Vagina (tissue), 2 donors: ENCODE data around the gene MAP3K9. TPM values are rescaled to one million over a fixed set of nuclear protein-coding genes. Genes with fewer than 3 reads are reported as not detected.

Experiments used
- DNase-seq, 2 donors: peaks; one replicate each; pipeline ENCODE4 v3.0.0-alpha.2; 2017; ENCODE audit errors: extremely low spot score in 2 of 2
- H3K27ac ChIP-seq: fragments of 200-600 bp; sonication (generic); one replicate; pipeline ENCODE4 v1.5.1; 2019
- H3K27me3 ChIP-seq: fragments of 200-600 bp; sonication (generic); one replicate; pipeline ENCODE4 v1.5.1; 2019
- H3K36me3 ChIP-seq, 2 donors: fragments of 200-600 bp; sonication (generic); one replicate each; pipeline ENCODE4 v1.5.1; 2017 to 2019
- H3K4me1 ChIP-seq: fragments of 200-600 bp; sonication (generic); one replicate; pipeline ENCODE4 v1.5.1; 2019
- H3K4me3 ChIP-seq, 2 donors: fragments of 200-600 bp; sonication (generic); 1 replicate in 1 of 2; 2 replicates in 1 of 2; pipeline ENCODE4 v1.5.1; 2016 to 2019
- H3K9me3 ChIP-seq: fragments of 200-600 bp; sonication (generic); one replicate; pipeline ENCODE4 v1.5.1; 2019
- POLR2A ChIP-seq, 2 donors: fragments of 450-650 bp; IDR thresholded peaks; one replicate each; pipeline ENCODE4 v1.6.1; 2017; ENCODE audit warnings: antibody characterized with exemption in 2 of 2, mild to moderate bottlenecking in 2 of 2, moderate library complexity in 2 of 2
- POLR2AphosphoS5 ChIP-seq, 2 donors: sonication (generic); formaldehyde crosslinking; IDR thresholded peaks; one replicate each; pipeline ENCODE4 v1.9.0; 2017; ENCODE audit warnings: antibody characterized with exemption in 2 of 2, mild to moderate bottlenecking in 2 of 2, low read depth in 1 of 2; ENCODE audit not compliant: insufficient read depth in 1 of 2
- intact Hi-C: fragments of 100-400 bp; cut with DNase I; formaldehyde crosslinking; loops from one replicate; pipeline ENCODE4 v1.15.1; 2023
- total RNA-seq: library from RNA; depleted of rRNA; stranded (reverse); fragments of >200 nt; gene quantifications from one replicate; pipeline ENCODE4 v1.2.3, GENCODE V29; 2016
- TF ChIP-seq, protein P1 (sequence below), 3 experiments: fragments of 450-650 bp in 2 of 3; fragments of 200-600 bp in 1 of 3; sonication (generic) in 1 of 3; IDR thresholded peaks; one replicate each; pipeline ENCODE4 v1.5.1; 2017 to 2019; ENCODE audit warnings: antibody characterized with exemption in 3 of 3, mild to moderate bottlenecking in 2 of 3, moderate library complexity in 2 of 3

The MAP3K9 gene
- total RNA-seq, 1 donor from 2014 or later: 11.5 TPM

DNA sequence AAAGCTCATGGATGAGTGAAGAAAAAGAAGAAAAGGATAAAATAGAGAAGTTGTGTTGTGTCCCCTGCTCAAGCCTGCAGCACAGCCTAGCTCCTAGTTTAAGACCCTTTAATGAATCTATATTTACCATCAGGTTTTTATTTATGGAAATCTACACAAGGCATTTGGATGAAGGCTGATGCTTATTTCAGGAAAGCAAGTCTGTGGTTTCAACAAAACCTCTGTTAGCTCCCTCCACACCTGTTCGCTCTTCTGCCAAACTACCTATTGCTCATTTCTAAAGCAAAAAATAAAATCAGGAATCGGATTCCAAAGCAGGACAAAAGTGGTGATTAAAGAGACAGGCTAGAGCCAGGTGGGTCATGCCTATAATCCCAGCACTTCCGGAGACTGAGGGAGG lies 18.9 kb upstream of the MAP3K9 start:
- H3K4me3 ChIP-seq: no peak overlapping the region
- no peaks in the 10 kb centered on the region for H3K9me3 ChIP-seq
- no peaks in the 10 kb centered on the region for H3K27me3 ChIP-seq
- no peak overlapping the region for H3K27ac ChIP-seq
- DNase-seq: no peak
- no peaks in the 10 kb centered on the region for H3K4me1 ChIP-seq
- TF ChIP-seq, protein P1, sequence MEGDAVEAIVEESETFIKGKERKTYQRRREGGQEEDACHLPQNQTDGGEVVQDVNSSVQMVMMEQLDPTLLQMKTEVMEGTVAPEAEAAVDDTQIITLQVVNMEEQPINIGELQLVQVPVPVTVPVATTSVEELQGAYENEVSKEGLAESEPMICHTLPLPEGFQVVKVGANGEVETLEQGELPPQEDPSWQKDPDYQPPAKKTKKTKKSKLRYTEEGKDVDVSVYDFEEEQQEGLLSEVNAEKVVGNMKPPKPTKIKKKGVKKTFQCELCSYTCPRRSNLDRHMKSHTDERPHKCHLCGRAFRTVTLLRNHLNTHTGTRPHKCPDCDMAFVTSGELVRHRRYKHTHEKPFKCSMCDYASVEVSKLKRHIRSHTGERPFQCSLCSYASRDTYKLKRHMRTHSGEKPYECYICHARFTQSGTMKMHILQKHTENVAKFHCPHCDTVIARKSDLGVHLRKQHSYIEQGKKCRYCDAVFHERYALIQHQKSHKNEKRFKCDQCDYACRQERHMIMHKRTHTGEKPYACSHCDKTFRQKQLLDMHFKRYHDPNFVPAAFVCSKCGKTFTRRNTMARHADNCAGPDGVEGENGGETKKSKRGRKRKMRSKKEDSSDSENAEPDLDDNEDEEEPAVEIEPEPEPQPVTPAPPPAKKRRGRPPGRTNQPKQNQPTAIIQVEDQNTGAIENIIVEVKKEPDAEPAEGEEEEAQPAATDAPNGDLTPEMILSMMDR (IDR thresholded peaks at IDR 0.05): no peak
- TF ChIP-seq POLR2A (IDR thresholded peaks at IDR 0.05) (no peak), POLR2AphosphoS5 (IDR thresholded peaks at IDR 0.05; ENCODE audit: insufficient read depth in 1 of 2, low read depth in 1 of 2) (no peak)
- no peaks in the 10 kb centered on the region for H3K36me3 ChIP-seq
- intact Hi-C loops: no loop called here

DNA sequence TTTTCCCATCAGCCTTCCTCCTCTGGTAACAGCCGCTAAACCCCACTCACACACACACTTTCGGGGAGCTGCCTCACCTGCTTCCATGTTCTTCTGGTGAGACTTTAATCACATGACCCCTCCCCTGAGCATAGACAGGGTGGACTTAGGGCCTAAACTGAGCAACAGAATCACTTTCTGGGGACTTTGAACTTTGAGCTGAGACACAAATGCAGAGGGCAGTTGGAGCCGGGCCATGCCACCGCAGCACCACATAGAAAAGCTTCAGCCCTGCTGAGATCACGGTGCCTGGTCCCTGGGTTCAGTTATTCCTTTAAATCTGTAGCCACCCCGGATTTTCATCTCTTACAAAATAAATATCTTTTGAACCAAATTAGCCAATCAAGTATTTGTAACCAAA lies 18.4 kb upstream of the MAP3K9 start:
- Histone ChIP-seq H3K4me3 (no peak overlapping the region), H3K9me3 (no peaks in the 10 kb centered on the region), H3K4me1 (peaks cover 4% of the 10 kb centered on the region), H3K36me3 (no peaks in the 10 kb centered on the region), H3K27me3 (no peaks in the 10 kb centered on the region), H3K27ac (no peak overlapping the region)
- no peak for DNase-seq
- no peak for TF ChIP-seq POLR2AphosphoS5 (IDR thresholded peaks at IDR 0.05; ENCODE audit: insufficient read depth in 1 of 2, low read depth in 1 of 2)
- no peak for TF ChIP-seq POLR2A (IDR thresholded peaks at IDR 0.05)
- TF ChIP-seq, protein P1 (IDR thresholded peaks at IDR 0.05): no peak
- intact Hi-C loops: no loop called here

DNA sequence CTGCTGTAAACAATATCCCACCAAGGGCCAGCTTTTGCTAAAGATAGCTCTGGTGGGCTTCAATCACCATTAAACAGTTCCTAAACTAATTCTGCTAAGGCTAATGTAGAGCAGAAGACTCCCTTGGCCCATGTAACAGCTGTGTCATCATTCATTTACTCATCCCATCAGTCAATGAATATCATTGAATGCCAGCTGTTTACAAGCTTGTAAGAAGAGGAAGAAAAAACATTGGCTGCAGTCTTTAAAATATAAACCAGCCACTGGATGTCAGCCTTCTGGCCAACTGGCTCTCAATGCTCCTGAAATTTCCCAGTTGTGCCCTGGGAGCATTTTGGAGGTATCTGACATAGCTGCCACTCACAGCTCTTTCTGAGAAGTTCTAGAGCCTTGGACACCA lies 18.0 kb upstream of the MAP3K9 start:
- H3K27me3 ChIP-seq: no peaks in the 10 kb centered on the region
- H3K9me3 ChIP-seq: no peaks in the 10 kb centered on the region
- H3K27ac ChIP-seq: no peak overlapping the region
- H3K4me3 ChIP-seq: no peak overlapping the region
- DNase-seq: no peak
- peaks cover 6% of the 10 kb centered on the region for H3K4me1 ChIP-seq
- H3K36me3 ChIP-seq: no peaks in the 10 kb centered on the region
- intact Hi-C loops: no loop called here
- TF ChIP-seq, protein P1 (IDR thresholded peaks at IDR 0.05): no peak
- TF ChIP-seq POLR2A (IDR thresholded peaks at IDR 0.05) (no peak), POLR2AphosphoS5 (IDR thresholded peaks at IDR 0.05; ENCODE audit: insufficient read depth in 1 of 2, low read depth in 1 of 2) (no peak)

DNA sequence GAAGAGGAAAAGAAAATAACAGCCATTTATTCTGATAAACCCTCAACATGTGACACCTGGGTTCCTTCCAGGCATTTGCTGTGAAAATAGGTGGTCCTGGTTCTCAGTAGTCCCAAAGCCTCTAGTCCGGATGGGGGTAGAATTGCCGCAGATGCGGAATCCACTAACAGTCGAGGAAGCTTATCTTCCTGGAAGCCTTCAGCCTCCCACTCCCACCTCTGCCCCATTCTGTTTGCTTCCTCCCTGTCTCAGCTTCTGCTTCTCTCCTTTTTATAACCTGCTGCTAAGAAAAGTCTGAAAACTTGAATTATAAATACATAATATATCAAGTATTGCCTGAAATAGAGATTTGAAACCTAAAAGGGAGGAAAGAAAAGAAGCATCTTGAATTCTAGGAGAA lies 14.0 kb upstream of the MAP3K9 start:
- intact Hi-C loops: no loop called here
- Histone ChIP-seq H3K27ac (no peak overlapping the region), H3K4me3 (no peak overlapping the region), H3K4me1 (peaks cover 14% of the 10 kb centered on the region), H3K27me3 (no peaks in the 10 kb centered on the region), H3K9me3 (no peaks in the 10 kb centered on the region), H3K36me3 (no peaks in the 10 kb centered on the region)
- DNase-seq: no peak
- no peak for TF ChIP-seq POLR2A (IDR thresholded peaks at IDR 0.05)
- TF ChIP-seq, protein P1 (IDR thresholded peaks at IDR 0.05): no peak
- no peak for TF ChIP-seq POLR2AphosphoS5 (IDR thresholded peaks at IDR 0.05; ENCODE audit: insufficient read depth in 1 of 2, low read depth in 1 of 2)

DNA sequence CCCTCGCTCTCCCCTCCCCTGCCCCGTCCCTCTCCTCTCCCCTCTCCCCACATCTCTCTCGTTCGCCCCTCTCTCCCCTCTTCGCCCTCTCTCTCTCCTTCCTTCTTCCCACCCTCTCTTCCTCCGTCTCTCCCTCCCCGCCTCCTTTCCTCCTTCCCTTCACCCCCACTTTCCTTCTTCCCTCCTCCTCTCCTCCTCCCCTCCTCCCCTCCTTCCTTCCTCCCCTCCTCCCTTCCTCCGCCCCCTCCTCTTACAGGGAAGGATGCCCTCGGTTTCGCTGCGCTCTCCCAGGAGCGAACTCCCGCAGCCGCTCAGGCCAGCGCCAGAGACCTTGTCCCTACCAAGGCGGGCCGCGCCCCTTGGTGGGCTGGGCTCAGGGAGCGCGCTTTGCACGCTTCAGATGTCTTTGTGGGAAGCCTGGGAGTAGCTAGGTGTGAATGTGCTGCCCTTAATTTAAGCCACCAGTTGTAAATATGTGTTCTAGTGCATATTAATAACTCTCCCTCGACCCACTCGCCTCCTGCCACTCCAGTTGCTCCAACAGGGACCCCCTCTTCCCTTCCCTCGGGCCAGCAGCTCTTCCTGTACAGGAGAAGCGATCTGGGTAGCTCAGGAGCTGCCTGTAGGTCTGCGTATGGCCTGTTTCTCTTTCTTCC lies 13.3 kb upstream of the MAP3K9 start:
- DNase-seq: no peak
- intact Hi-C loops: no loop called here
- Histone ChIP-seq H3K27me3 (no peaks in the 10 kb centered on the region), H3K4me1 (peaks cover 14% of the 10 kb centered on the region), H3K27ac (peak overlapping the region; percentile 8), H3K4me3 (peak overlapping the region; percentile 54 to 56), H3K36me3 (no peaks in the 10 kb centered on the region), H3K9me3 (no peaks in the 10 kb centered on the region)
- TF ChIP-seq, protein P1 (IDR thresholded peaks at IDR 0.05): no peak
- TF ChIP-seq POLR2AphosphoS5 (IDR thresholded peaks at IDR 0.05; ENCODE audit: insufficient read depth in 1 of 2, low read depth in 1 of 2) (no peak), POLR2A (IDR thresholded peaks at IDR 0.05) (no peak)
